NCI-H1092 (cell line): Measurements from ENCODE around the gene CATSPERE.
"Not testable (repeated sequence)": the region's sequence is repeated elsewhere in the genome, so short reads cannot be mapped to it uniquely, and the experiment has no call there.

Experiments used
- DNase-seq: peaks from one replicate; lab custom pipeline; 2025; lab: John Stamatoyannopoulos, UW

Gene CATSPERE

DNA sequence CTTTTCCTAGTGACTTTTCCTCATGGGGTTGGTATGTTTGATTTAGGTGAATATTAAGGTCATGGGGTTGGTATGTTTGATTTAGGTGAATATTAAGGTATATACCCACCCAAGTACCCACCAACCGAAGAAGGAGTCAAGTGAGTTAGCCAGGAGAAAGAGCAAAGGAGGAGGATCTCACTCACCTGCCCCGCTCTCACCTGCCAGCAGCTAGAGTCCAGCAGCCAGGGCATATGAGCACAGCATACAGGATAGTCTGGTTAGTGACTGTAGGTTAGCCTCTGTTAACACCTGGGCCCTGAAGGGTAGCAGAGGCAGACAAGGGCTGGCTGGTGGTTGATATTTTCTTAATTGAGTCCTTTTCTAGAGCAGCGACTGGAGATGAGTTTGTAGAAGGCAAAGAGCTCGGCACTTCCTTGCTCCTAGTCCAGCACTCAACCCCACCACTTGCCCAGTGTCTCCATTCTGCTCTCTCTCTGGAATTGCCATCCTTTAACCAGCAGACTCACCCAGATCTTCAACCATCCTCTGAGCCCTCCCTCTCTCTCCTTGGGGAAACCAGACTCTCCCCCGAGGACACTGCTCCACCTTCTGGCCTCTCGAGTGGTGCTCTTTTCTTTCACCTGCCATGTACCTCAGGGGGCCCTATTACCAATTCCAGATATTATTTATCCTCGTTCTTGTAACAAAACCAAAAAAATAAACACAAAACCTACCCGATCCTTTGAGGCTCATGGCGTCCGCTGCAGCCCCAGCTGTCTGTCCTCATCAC lies 175.6 kb downstream of the CATSPERE start:
- DNase-seq, result no peak

DNA sequence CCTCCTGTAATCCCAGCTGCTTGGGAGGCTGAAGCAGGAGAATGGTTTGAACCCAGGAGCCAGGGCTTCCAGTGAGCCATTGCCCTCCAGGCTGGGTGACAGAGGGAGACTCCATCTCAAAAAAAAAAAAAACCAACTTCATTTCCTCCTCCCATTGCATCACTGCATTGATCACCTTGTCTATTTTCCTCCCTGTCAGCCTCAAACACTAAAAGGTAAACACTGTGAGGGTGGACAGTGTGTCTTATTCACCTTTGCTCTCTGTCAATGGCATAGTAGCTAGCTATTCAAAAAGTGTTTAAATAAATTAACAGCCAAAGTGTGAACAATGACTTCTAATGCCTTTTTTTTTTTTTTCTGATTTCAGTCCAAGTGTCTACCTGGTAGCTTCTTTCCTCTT lies 178.5 kb downstream of the CATSPERE start:
- DNase-seq, result no peak

DNA sequence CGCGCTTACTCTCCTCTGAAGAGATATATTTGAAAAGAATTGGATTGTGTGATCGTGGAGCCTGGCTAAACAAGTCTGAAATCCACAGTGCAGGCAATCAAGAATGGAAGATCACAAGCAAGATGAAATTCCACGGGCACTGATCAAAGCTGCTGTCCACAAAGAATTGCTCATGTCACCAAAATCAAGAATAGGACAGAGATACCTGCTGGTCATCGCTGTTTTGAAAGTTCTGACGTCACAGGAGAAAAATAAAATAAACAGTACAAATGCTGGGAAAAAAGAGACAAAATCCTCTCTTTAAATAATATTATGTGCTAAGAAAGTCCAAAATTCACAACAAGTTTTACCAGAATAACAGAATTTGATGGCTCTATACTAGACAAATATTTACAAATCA lies 179.8 kb downstream of the CATSPERE start:
- DNase-seq, result no peak

DNA sequence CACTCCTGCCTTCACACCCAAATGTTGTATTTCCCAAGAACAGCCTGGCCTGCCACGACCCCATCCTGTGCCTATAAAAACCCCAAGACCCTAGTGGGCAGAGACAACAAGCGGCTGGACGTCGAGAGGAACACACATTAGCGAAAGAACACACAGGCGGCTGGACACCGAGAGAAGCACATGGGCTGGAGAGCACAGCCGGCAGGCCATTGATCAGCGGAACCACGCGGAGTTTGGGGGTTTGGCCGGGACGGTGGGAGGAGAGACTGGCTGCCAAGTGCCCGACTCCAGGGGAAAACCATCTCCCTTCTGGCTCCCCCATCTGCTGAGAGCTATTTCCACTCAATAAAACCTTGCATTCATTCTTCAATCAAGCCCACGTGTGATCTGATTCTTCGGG lies 181.5 kb downstream of the CATSPERE start:
- no peak for DNase-seq

DNA sequence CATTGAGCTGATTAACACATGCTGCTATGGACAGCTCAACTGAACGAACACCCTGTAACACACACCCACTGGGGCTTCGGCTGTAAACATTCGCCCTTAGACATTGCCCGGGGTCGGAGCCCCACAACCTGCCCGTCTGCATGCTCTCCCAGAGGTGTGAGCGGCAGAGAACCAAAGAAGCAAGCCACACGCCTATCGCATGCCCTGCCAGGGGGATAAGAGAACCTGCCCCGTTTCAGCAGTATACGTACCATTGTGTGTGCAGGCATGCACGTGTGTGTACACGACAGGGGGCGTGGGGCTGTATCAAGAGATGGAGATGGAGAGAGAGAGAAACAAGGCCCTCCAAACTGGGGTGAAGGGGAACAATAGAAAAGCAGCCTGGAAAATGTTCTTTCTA lies 181.9 kb downstream of the CATSPERE start:
- no peak for DNase-seq

DNA sequence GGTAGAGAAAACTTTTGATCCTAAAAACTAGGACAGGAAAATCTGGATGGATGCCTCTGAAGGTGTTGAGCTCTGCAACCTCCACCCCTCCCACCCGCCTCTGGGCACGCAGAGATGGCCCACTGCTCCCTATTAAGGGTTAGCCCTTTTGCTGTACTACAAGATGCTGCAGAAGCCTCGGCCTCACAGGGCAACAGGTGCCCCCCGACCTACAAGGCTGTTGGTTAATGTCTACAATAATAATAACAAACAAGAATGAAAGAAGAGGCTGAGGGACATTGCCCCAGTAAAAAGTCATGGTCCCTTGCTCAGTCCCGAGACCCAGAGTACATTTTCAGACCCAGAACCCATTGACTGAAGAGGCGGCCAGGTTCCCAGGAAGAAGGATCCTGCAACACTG lies 184.3 kb downstream of the CATSPERE start:
- DNase-seq, result no peak

DNA sequence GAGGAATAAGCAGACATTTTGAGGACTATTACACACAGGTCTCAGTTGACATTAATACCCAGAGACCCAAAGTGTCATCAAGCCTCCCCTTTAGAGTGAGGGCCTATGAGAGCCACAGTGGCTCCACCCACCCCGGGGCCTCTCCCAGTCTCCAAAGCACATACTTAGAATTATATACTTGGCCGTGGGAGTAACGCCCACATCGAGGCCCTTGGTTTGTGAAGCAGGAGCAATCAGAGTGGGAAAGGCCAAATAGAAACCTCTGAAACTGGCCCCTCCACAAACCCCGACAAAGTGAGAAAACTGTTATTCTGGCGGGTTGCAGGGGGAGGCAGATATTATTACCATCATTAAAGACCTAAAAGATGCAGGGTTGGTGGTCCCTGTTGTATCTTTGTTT lies 184.8 kb downstream of the CATSPERE start:
- DNase-seq, result no peak

DNA sequence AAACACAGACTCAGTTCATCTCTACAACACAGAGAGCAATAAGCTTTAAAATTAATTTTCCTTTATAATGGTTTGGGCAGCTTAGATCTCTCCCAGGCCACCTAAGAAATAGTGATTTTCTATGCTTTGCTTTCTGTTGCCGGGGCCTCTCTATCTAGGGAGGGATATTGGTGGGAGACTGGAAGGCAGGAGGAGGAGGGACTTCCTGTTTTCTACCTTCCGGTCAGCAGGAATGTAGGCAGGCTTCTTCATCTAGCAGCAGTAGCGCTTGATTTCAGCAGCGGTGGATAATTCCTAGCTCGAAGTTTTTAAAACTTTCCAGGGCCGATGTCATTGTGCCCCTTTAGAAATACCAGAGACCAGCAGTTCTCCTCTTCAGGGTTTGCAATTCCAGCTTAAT lies 186.7 kb downstream of the CATSPERE start:
- DNase-seq, result no peak

DNA sequence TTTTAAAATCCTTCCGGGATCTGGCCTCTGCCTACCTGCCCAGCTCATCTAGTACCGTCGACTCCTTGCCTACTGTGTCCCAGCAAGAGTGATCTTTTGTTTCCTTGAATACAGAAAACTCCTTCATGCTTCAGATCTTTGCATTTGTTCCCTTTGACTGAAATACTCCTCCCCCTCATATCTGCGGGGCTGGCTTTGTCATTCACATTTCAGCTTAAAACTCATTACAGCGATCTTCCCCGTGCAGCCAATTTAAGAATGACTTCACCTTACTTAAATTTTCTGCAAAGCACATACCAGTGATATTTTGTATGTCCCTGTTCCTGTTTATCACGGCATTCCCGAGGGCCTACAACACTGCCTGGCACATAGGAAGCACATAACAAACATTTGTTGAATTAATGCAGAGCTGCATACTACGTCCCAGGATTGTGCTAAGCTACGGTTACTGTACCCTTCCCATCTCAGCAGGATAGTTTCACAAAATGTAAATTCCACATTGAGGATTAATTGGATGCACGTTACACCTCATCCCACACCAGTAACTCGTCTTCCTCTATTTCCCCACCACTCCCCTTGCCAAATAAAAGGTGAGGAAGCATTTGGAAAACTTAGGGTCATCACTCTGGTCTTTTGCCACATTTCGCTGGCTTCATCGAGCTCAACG lies 191.0 kb downstream of the CATSPERE start:
- no peak for DNase-seq

DNA sequence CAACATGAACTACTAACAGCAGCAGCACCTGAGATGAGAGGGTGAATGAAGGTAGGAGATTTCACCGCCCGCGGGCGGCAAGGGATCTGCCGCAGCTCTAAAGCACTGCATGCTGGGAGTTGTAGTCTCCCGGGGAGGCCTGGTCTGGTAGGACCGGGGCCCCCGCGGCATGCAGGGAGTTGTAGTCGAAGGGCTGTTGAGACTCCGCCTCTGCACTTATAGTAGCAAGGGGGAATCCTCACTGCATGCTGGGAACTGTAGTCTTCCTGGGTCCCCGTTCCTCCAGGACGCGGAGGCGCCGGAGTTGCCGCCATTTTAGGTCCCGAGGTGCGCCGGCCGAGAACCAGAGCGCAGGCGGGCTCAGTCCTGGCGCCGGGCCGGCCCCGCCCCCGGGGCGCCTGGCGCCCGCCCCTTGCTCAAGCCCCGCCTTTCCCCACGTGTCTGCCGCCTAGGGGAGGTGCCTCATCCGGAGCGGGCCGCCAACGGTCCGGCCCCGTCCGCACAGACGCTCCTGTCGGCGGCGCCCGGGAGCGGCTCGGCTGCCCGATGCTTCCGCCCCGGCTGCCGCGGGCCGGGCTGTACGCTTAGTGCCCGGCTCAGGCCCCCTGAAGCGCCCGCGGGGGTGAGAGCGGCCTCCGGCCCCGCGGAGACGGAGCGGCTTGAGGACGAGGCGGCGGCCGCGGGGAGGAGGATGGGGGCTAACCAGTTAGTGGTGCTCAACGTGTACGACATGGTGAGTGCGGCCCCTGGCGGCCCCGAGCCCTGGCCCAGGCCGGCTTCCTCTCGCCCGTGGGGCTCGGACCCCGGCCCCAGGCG lies 191.8 kb downstream of the CATSPERE start, which contains the start of gene DESI2:
TSS of gene DESI2 (plus strand) at position 504 of the 816 bp plus-strand sequence. CDS start at position 692, 188 bp downstream.
- DNase-seq, result peak; percentile 100

DNA sequence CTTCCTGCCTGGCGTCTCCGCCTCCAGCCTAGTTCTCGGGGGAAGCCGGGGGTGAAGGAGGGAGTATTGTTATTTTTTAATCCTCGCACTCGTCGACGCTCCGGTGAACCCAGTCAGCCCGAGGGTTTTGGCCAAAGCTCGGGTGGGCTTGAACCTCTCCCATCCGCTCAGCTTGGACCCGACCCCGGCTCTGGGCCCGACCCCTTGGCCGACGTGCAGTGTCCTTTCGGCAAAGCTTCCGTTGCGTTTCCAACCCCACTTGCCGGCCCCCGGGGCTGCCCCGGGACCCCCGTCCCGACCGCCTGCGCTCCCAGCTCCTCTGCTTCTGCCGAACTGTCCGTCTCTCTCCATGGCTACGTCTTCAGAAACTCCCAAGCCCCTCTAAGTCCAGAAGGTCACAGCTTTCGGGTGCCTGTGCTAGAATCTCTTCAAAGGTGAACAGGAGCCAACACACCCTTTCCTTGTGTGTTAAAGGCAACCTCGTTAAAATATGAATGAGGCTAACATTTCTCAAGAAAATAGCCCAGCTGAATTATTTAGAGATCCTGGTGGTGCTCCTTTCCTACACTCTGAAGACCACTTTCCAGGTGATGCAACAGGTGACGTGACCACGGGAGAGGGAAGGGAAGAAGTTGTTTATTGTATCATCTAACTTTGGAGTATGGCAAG lies 192.5 kb downstream of the CATSPERE start:
- no peak for DNase-seq

DNA sequence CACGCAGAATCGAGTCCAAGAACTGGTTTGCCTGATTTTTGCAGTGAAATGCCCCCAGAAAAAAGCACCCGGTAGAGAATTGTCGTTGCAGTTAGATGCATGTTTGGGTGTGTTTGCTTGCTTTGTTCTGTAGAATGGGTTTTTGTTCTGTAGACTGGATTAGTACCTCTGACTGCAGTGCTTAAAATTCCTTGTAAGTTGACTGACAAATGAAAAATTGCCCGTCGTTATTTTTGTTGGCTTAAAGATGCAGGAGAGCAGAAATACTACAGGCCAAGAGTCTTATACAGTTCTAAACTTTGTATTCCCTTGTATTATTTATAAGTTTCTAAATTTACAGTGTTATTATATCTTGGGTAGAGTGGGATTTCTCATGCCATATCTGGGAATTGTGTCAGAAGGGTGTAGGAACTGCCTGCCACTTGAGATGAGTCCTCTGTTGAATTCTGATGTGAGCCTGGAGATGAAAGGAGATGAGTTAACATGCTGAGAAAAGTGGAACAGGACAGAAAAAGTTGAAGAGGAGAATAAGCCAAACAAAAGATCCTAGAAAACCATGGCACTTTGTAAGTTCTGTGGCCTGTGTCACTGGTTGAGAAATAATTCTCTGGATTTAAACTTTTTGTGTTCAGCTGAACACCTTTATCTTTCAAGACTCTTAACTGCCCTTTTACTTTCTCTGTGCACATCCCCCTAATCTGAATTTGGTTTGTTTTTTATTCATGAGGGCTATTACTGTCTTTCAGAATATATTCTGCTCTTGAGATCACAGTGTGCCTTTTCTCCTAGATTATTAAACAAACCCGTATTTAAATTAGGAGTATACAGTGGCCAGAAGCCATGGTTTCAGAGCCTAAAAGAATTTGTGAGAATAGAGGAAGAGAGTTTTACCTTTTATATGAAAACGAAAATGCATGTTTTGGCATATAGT lies 193.3 kb downstream of the CATSPERE start:
- DNase-seq, result no peak

DNA sequence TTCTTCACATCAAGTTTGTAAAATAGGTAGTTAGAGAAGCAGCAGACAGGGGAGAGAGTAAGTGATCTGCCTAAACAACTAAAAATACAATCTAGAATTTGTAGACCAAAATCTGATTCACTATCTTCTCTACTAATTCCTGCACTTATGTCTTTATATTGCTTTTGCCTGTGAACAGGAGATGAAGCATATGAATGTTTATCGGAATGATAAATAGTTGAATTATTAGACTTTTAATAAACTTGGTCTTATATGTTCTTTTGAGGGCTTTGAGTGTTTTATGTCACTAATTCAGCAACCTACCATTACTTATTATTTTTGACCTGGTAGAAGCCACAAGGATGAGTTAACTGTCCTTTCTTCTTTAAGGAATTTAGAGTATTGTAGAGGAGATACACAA lies 194.1 kb downstream of the CATSPERE start:
- DNase-seq, result no peak

DNA sequence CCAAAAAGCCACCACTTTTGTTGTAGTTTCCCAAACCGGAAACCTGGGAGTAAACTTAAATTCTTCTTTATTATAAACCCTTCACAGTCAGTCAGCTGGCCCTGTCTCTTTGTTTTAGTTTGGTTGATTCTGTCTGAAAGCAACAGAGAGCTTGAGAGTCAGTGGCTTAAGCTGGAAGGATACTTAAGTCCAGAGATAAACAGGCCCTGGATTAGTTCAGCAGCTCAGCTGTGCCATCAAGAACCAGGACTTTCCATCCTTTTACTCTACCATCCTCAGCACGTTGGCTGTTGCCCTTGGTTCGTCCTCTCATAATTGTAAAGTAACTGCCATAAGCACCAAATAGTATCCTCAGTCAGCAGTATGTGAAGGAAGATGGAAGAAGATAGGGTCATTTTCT lies 196.3 kb downstream of the CATSPERE start:
- DNase-seq, result no peak

DNA sequence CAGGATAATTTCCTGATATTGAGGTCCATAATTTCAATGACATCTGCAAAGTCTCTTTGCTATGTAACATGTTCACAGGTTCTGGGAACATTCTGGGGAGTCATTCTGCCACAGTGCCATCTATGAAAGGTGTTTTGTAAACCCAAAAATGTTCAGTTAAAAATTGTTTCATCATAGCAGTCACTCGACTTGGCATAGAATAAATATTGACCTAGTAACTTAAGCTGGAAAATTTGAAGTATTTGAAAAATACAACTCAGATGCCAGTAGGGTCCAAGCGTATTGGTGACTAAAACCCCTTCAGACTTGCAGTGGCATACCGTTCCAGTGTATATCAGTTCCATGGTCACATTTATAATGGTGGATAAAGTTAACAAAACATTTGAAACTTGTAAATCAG lies 198.6 kb downstream of the CATSPERE start:
- no peak for DNase-seq

DNA sequence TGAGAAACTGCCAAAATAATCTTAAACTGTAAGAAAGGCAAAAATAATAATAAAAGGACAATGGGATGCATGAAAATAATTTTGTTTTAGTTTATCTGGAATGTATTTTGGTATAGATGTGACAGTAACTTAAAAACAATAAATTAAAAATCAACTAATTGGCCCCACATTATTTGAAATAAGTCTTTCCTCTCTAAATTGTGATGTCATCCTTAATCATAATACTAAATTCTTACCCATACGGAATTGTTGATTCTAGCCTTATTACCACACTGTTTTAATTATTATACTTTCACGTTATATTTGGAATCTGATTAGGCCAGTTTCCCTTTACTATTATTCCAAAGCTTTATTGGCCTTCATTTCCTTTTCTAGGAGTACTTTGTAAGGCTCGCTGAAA lies 199.5 kb downstream of the CATSPERE start:
- DNase-seq, result no peak

DNA sequence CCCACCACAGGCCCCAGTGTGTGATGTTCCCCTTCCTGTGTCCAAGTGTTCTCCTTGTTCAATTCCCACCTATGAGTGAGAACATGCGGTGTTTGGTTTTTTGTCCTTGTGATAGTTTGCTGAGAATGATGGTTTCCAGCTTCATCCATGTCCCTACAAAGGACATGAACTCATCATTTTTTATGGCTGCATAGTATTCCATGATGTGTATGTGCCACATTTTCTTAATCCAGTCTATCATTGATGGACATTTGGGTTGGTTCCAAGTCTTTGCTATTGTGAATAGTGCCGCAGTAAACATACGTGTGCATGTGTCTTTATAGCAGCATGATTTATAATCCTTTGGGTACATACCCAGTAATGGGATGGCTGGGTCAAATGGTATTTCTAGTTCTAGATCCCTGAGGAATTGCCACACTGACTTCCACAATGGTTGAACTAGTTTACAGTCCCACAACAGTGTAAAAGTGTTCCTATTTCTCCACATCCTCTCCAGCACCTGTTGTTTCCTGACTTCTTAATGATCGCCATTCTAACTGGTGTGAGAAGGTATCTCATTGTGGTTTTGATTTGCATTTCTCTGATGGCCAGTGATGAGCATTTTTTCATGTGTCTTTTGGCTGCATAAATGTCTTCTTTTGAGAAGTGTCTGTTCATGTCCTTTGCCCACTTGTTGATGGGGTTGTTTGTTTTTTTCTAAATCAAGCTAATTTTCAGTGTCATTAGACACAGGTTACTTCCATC lies 200.7 kb downstream of the CATSPERE start:
- not testable (repeated sequence) for DNase-seq

DNA sequence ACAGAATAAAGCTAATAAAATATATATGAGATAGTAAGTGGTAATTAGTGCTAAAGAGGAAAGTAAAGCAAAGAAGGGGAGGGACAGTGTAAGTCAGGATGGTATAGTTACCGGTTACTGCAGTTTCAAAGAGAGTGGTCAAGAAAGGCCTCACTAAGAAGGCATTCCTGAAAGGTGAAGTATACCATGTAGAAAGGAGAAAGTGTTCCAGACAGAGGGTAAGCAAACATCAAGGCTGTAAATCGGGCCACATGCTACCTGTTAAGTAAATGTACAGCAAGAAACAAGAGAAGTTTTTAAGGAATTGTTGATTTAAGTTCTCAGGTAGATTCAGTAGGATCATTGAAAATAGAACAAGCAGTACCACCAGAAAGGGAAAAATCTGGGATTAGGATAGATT lies 201.5 kb downstream of the CATSPERE start:
- no peak for DNase-seq

DNA sequence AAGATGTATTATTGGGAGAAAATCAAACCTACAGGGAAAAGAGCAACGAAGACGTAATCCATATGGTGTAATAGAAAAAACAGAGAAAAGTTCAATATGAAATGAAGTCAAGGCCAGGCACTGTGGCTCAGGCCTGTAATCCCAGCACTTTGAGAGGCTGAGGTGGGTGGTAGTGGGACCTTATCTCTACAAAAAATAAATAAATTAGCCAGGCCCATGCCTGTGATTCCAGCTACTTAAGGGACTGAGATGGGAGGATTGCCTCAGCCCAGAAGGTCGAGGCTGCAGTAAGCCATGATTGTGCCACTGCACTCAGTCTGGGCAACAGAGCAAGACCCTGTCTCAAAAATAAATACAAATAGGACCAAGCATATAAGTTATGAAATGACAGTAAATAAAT lies 203.3 kb downstream of the CATSPERE start:
- DNase-seq, result no peak

DNA sequence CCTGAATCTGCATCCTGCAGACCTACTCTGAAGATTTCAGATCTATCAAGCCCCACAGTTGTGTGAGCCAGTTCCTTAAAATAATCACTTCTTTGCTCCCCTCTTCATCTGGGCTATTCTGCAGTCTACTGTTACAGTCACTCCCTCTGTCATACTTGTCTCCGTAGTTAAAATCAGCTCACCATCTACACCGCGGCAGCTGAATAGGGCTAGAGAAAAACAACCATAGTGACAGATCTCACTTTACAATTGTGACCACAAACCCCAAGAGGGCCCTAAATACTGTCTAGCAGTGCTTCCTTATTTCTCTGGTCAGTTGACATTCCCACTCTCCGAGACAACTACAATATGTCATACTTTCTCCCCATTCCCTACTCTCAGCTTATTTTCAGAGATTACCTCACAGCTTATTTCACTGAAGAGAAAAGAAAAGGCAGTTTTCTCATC lies 204.7 kb downstream of the CATSPERE start:
- no peak for DNase-seq
